PFSK-1 (cell line): ENCODE measurements around the gene ARHGAP25.

Source experiments
- POLR2AphosphoS5 ChIP-seq: IDR thresholded peaks from 2 replicates; pipeline ENCODE4 v1.6.1; 2012; ENCODE audit warnings: low read depth, mild to moderate bottlenecking, control low read depth, low read length, moderate library complexity
- REST ChIP-seq, 2 experiments: IDR thresholded peaks; 2 replicates each; pipeline versions ENCODE4 v1.6.1 to v1.8.0; 2011 to 2012; ENCODE audit warnings: low read depth in 2 of 2, low read length in 2 of 2, control low read depth in 1 of 2, inconsistent platforms in 1 of 2, mild to moderate bottlenecking in 1 of 2, moderate library complexity in 1 of 2; ENCODE audit not compliant: insufficient read depth in 1 of 2
- TAF1 ChIP-seq: IDR thresholded peaks from 2 replicates; pipeline ENCODE4 v1.6.1; 2012; ENCODE audit warnings: low read length, control low read depth, borderline replicate concordance; ENCODE audit not compliant: insufficient read depth

GRCh38 chr2:68710336-68710735 is 24.3 kb upstream of the ARHGAP25 start:
- TF ChIP-seq TAF1: no peak
- no peak for TF ChIP-seq POLR2AphosphoS5
- no peak for TF ChIP-seq REST (IDR thresholded peaks at IDR 0.05; ENCODE audit: insufficient read depth in 1 of 2, low read depth in 2 of 2, low read length in 2 of 2)
